GM23338 (cell line): Measurements from ENCODE around the gene AURKAIP1. TPM values are rescaled to one million over a fixed set of nuclear protein-coding genes. Genes with fewer than 3 reads are reported as not detected.

ENCODE experiments used
- ATAC-seq: fragments of 200-7000 bp; cut with Tn5 transposase; 3 replicates; pipeline ENCODE4 v1.9.1; 2020
- DNase-seq: peaks from one replicate; pipeline ENCODE4 v3.0.0-alpha.2; 2015; ENCODE audit warnings: low spot score
- H2AFZ ChIP-seq: fragments of 200-600 bp; sonication (generic); 2 replicates; pipeline ENCODE4 v1.8.0; 2016; ENCODE audit warnings: antibody characterized with exemption, mild to moderate bottlenecking, moderate library complexity
- H3F3A ChIP-seq: fragments of 200-600 bp; sonication (generic); replicated peaks from 2 replicates; pipeline ENCODE4 v1.8.0; 2017; ENCODE audit warnings: antibody characterized with exemption, mixed run types, low read depth
- H3K27ac ChIP-seq: fragments of 200-600 bp; sonication (generic); 2 replicates; pipeline ENCODE4 v1.6.1; 2016; ENCODE audit warnings: low read depth
- H3K27me3 ChIP-seq: fragments of 200-600 bp; sonication (generic); 2 replicates; pipeline ENCODE4 v1.8.0; 2016; ENCODE audit warnings: mild to moderate bottlenecking, mixed run types, moderate library complexity; ENCODE audit not compliant: insufficient read depth
- H3K36me3 ChIP-seq: fragments of 200-600 bp; sonication (generic); 2 replicates; pipeline ENCODE4 v1.8.0; 2016; ENCODE audit warnings: mild to moderate bottlenecking; ENCODE audit not compliant: insufficient read depth
- H3K4me1 ChIP-seq: fragments of 200-600 bp; sonication (generic); 2 replicates; pipeline ENCODE4 v1.8.0; 2016; ENCODE audit warnings: mild to moderate bottlenecking, moderate library complexity; ENCODE audit not compliant: insufficient read depth
- H3K4me2 ChIP-seq: fragments of 200-600 bp; sonication (generic); 2 replicates; pipeline ENCODE4 v1.7.1; 2017; ENCODE audit warnings: mixed run types
- H3K4me3 ChIP-seq: fragments of 200-600 bp; sonication (generic); 2 replicates; pipeline ENCODE4 v1.6.1; 2016; ENCODE audit warnings: mixed run types
- H3K79me2 ChIP-seq: fragments of 200-600 bp; sonication (generic); replicated peaks from 2 replicates; pipeline ENCODE4 v1.8.0; 2017; ENCODE audit warnings: mild to moderate bottlenecking; ENCODE audit not compliant: insufficient read depth
- H3K9me2 ChIP-seq: fragments of 200-600 bp; sonication (generic); 2 replicates; pipeline ENCODE4 v1.8.0; 2017; ENCODE audit not compliant: insufficient read depth
- H4K20me1 ChIP-seq: fragments of 200-600 bp; sonication (generic); replicated peaks from 2 replicates; pipeline ENCODE4 v1.8.0; 2017; ENCODE audit warnings: mild to moderate bottlenecking; ENCODE audit not compliant: insufficient read depth
- H3K27ac Mint-ChIP-seq: 2 replicates; pipeline ENCODE4 v1.8.0; 2020; ENCODE audit warnings: inconsistent platforms, mild to moderate bottlenecking, moderate library complexity, mixed read lengths
- H3K27me3 Mint-ChIP-seq: 3 replicates; pipeline ENCODE4 v1.8.0; 2022; ENCODE audit warnings: low read depth, mild to moderate bottlenecking, moderate library complexity, mixed read lengths, inconsistent platforms; ENCODE audit not compliant: insufficient read depth, poor library complexity
- H3K36me3 Mint-ChIP-seq: 3 replicates; pipeline ENCODE4 v1.8.0; 2021; ENCODE audit warnings: low read depth, mild to moderate bottlenecking, inconsistent platforms, moderate library complexity, mixed read lengths
- H3K4me1 Mint-ChIP-seq: 3 replicates; pipeline ENCODE4 v1.8.0; 2020; ENCODE audit warnings: mild to moderate bottlenecking, inconsistent platforms, mixed read lengths
- H3K4me3 Mint-ChIP-seq: 3 replicates; pipeline ENCODE4 v1.8.0; 2021; ENCODE audit warnings: moderate library complexity, mild to moderate bottlenecking, inconsistent platforms, mixed read lengths
- H3K9me3 Mint-ChIP-seq: 3 replicates; pipeline ENCODE4 v1.8.0; 2020; ENCODE audit warnings: moderate library complexity, mild to moderate bottlenecking, inconsistent platforms, mixed read lengths
- CTCF ChIP-seq, 2 experiments: fragments of 200-600 bp in 1 of 2; sonication (generic) in 1 of 2; conservative IDR thresholded peaks; 2 replicates each; pipeline versions ENCODE4 v1.5.1 to v1.6.1; 2016 to 2017; ENCODE audit warnings: antibody characterized with exemption in 2 of 2, low read depth in 2 of 2, mild to moderate bottlenecking in 2 of 2, moderate library complexity in 1 of 2
- EZH2 ChIP-seq: fragments of 200-600 bp; sonication (generic); IDR thresholded peaks from one replicate; pipeline ENCODE4 v1.8.0; 2017; ENCODE audit warnings: antibody characterized with exemption, mild to moderate bottlenecking, low read depth; ENCODE audit not compliant: unreplicated experiment
- NANOG ChIP-seq: IDR thresholded peaks from 2 replicates; pipeline ENCODE4 v1.6.1; 2016; ENCODE audit warnings: antibody characterized with exemption, borderline replicate concordance
- STAT1 ChIP-seq: IDR thresholded peaks from one replicate; pipeline ENCODE4 v1.6.1; 2016; ENCODE audit warnings: antibody characterized with exemption; ENCODE audit not compliant: unreplicated experiment
- ZNF114 ChIP-seq: fragments of 250-450 bp; sonication (Bioruptor Pico); IDR thresholded peaks from 2 replicates; pipeline ENCODE4 v1.5.0; 2020; ENCODE audit warnings: mild to moderate bottlenecking, moderate library complexity
- ZNF331 ChIP-seq: fragments of 250-450 bp; sonication (Bioruptor Pico); IDR thresholded peaks from 2 replicates; pipeline ENCODE4 v1.5.0; 2020; ENCODE audit warnings: low read depth, mild to moderate bottlenecking, moderate library complexity
- polyA plus RNA-seq: library from polyadenylated mRNA; unstranded; fragments of >200 nt; fragmentation: Nextera tagmentation; extraction: Ambion mirVana; gene quantifications from 2 replicates; pipeline ENCODE4 v1.2.1, GENCODE V29; 2016
- total RNA-seq: library from RNA; depleted of rRNA; stranded (reverse); fragments of >200 nt; shearing (Covaris generic); gene quantifications from 2 replicates; pipeline ENCODE4 v1.2.3, GENCODE V29; 2014

Gene AURKAIP1
- total and polyA plus RNA-seq, 2 experiments from 2014 or later, result 167 to 355 TPM

GRCh38 chr1:1365875-1366698 is 8.9 kb downstream of the AURKAIP1 start:
- no peak overlapping the region for H3K4me3 Mint-ChIP-seq
- Histone ChIP-seq H3K9me2 (no peaks in the 10 kb centered on the region), H3K4me3 (no peak overlapping the region), H4K20me1 (no peaks in the 10 kb centered on the region), H3K27me3 (no peaks in the 10 kb centered on the region), H3K27ac (no peak overlapping the region), H3K4me2 (no peak overlapping the region), H3K36me3 (no peaks in the 10 kb centered on the region), H2AFZ (no peak overlapping the region), H3K79me2 (no peaks in the 10 kb centered on the region), H3F3A (peaks cover 20% of the 10 kb centered on the region; the same call in 1 of the 2 replicates), H3K4me1 (peaks cover 8% of the 10 kb centered on the region; the same call in 1 of the 2 replicates)
- DNase-seq (no peak), ATAC-seq (no peak)
- H3K27me3 Mint-ChIP-seq, result peaks cover 8% of the 10 kb centered on the region
- H3K9me3 Mint-ChIP-seq, result no peaks in the 10 kb centered on the region; the same call in 2 of the 3 replicates
- TF ChIP-seq ZNF114 (CRISPR knock-in tag), result no peak
- peaks cover 6% of the 10 kb centered on the region; the same call in 2 of the 3 replicates for H3K4me1 Mint-ChIP-seq
- no peak overlapping the region for H3K27ac Mint-ChIP-seq
- no peaks in the 10 kb centered on the region for H3K36me3 Mint-ChIP-seq

GRCh38 chr1:1364266-1364665 is 10.7 kb downstream of the AURKAIP1 start:
- Histone ChIP-seq H3F3A (peaks cover 25% of the 10 kb centered on the region; the same call in 1 of the 2 replicates), H4K20me1 (no peaks in the 10 kb centered on the region), H3K4me3 (no peak overlapping the region), H3K79me2 (no peaks in the 10 kb centered on the region), H3K9me2 (no peaks in the 10 kb centered on the region), H2AFZ (no peak overlapping the region), H3K4me1 (peaks cover 8% of the 10 kb centered on the region; the same call in 1 of the 2 replicates), H3K4me2 (no peak overlapping the region), H3K27ac (no peak overlapping the region), H3K36me3 (no peaks in the 10 kb centered on the region), H3K27me3 (no peaks in the 10 kb centered on the region)
- DNase-seq, result no peak
- peak; percentile 14; the same call in 2 of the 3 replicates for ATAC-seq
- H3K4me3 Mint-ChIP-seq, result no peak overlapping the region
- H3K27me3 Mint-ChIP-seq, result peaks cover 14% of the 10 kb centered on the region
- H3K4me1 Mint-ChIP-seq, result peaks cover 18% of the 10 kb centered on the region
- TF ChIP-seq STAT1 (no peak), ZNF331 (CRISPR knock-in tag) (no peak), ZNF114 (CRISPR knock-in tag) (no peak)
- no peak overlapping the region for H3K27ac Mint-ChIP-seq
- H3K36me3 Mint-ChIP-seq, result no peaks in the 10 kb centered on the region
- H3K9me3 Mint-ChIP-seq, result no peaks in the 10 kb centered on the region; the same call in 1 of the 3 replicates

- H3K4me1 Mint-ChIP-seq, result peaks cover 31% of the 10 kb centered on the region
- Histone ChIP-seq H4K20me1 (no peaks in the 10 kb centered on the region), H3K36me3 (no peaks in the 10 kb centered on the region), H3K4me2 (peak overlapping the region; percentile 8; the same call in 1 of the 2 replicates), H3K27me3 (no peaks in the 10 kb centered on the region), H3F3A (peaks cover 28% of the 10 kb centered on the region; the same call in 1 of the 2 replicates), H3K79me2 (no peaks in the 10 kb centered on the region), H3K9me2 (no peaks in the 10 kb centered on the region), H3K4me3 (no peak overlapping the region), H2AFZ (peak overlapping the region; percentile 43; the same call in 1 of the 2 replicates), H3K4me1 (peaks cover 22% of the 10 kb centered on the region), H3K27ac (no peak overlapping the region; the same call in 1 of the 2 replicates)
- TF ChIP-seq NANOG (no peak), CTCF (conservative IDR thresholded peaks at IDR 0.05; ENCODE audit: low read depth in 2 of 2) (0 out of 4 replicates have a peak, but pooled peaks of 1 of the 2 experiments have one; percentile 8), EZH2 (no peak)
- H3K36me3 Mint-ChIP-seq, result no peaks in the 10 kb centered on the region
- H3K9me3 Mint-ChIP-seq, result no peaks in the 10 kb centered on the region; the same call in 2 of the 3 replicates
- 0 out of 3 replicates have a peak overlapping the region, but pooled peaks have one; percentile 23 for H3K4me3 Mint-ChIP-seq
- DNase-seq (peak; percentile 62), ATAC-seq (peak; percentile 32)
- peak overlapping the region; percentile 76 for H3K27ac Mint-ChIP-seq
- H3K27me3 Mint-ChIP-seq, result peaks cover 16% of the 10 kb centered on the region
These were observed 13.0 kb downstream of the AURKAIP1 start for GRCh38 chr1:1361982-1362423.
